Measurements from ENCODE around the gene SCCPDH. TPM values are rescaled to one million over a fixed set of nuclear protein-coding genes. Genes with fewer than 3 reads are reported as not detected.

The SCCPDH gene
- total and polyA plus RNA-seq, 9 of the 15 experiments (the other 6 are each of a cell fraction or from before 2014, with no cell fraction given): 7.0 to 61.9 (median 38.3) TPM

DNA sequence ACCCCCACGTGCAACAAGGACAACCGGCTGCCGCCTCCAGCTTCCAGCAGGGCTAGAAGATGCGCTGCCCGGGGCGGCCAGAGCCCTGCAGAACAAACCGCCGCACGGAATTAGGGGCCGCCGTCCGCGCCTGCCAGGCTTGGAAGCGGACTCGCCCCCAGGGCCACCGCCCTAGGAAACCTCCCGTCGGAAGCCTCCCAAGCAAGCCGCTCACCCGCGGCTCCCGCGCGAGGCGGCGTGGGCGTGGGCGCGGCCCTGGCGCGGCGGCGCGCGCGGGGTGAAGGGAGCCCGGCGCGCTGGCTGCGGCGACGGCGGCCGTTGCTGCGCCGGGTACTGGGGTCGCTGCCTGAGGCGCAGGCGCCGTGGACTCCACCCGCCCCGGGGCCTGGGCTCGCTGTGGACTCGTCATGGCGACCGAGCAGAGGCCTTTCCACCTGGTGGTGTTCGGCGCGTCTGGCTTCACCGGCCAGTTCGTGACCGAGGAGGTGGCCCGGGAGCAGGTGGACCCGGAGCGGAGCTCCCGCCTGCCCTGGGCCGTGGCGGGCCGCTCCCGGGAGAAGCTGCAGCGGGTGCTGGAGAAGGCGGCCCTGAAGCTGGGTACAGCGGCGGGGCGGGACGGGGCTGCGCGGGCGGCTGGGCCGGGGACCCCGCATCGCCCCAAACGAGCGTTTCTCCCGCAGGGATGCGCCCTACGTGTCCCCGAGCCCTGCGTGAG lies at the start of gene SCCPDH (continued):
- TF ChIP-seq NEUROD1 (IDR thresholded peaks at IDR 0.05; ENCODE audit: borderline replicate concordance, low read depth, low read length, partially characterized antibody): no peak
- no peak for TF ChIP-seq ZNF717 (CRISPR knock-in tag; IDR thresholded peaks at IDR 0.05)
- TF ChIP-seq TGIF2 (CRISPR knock-in tag; IDR thresholded peaks at IDR 0.05): no peak
- TF ChIP-seq, protein P1, sequence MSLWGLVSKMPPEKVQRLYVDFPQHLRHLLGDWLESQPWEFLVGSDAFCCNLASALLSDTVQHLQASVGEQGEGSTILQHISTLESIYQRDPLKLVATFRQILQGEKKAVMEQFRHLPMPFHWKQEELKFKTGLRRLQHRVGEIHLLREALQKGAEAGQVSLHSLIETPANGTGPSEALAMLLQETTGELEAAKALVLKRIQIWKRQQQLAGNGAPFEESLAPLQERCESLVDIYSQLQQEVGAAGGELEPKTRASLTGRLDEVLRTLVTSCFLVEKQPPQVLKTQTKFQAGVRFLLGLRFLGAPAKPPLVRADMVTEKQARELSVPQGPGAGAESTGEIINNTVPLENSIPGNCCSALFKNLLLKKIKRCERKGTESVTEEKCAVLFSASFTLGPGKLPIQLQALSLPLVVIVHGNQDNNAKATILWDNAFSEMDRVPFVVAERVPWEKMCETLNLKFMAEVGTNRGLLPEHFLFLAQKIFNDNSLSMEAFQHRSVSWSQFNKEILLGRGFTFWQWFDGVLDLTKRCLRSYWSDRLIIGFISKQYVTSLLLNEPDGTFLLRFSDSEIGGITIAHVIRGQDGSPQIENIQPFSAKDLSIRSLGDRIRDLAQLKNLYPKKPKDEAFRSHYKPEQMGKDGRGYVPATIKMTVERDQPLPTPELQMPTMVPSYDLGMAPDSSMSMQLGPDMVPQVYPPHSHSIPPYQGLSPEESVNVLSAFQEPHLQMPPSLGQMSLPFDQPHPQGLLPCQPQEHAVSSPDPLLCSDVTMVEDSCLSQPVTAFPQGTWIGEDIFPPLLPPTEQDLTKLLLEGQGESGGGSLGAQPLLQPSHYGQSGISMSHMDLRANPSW (CRISPR knock-in tag; IDR thresholded peaks at IDR 0.05): no peak
- TF ChIP-seq, protein P2, sequence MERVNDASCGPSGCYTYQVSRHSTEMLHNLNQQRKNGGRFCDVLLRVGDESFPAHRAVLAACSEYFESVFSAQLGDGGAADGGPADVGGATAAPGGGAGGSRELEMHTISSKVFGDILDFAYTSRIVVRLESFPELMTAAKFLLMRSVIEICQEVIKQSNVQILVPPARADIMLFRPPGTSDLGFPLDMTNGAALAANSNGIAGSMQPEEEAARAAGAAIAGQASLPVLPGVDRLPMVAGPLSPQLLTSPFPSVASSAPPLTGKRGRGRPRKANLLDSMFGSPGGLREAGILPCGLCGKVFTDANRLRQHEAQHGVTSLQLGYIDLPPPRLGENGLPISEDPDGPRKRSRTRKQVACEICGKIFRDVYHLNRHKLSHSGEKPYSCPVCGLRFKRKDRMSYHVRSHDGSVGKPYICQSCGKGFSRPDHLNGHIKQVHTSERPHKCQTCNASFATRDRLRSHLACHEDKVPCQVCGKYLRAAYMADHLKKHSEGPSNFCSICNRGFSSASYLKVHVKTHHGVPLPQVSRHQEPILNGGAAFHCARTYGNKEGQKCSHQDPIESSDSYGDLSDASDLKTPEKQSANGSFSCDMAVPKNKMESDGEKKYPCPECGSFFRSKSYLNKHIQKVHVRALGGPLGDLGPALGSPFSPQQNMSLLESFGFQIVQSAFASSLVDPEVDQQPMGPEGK (CRISPR knock-in tag; IDR thresholded peaks at IDR 0.05; ENCODE audit: borderline replicate concordance): no peak
- no peak for TF ChIP-seq RBM39 (optimal IDR thresholded peaks at IDR 0.05; ENCODE audit: low read depth, low read length)
- no peak for TF ChIP-seq PML (IDR thresholded peaks at IDR 0.05; ENCODE audit: low read length)
- no peak for TF ChIP-seq NCOR1 (IDR thresholded peaks at IDR 0.05)
- TF ChIP-seq NRF1 (conservative IDR thresholded peaks at IDR 0.05 in 1 of 2, IDR thresholded peaks at IDR 0.05 in 1 of 2): peak; percentile 86 to 89
- TF ChIP-seq NCOA2 (IDR thresholded peaks at IDR 0.05; ENCODE audit: partially characterized antibody in 2 of 2): no peak
- TF ChIP-seq FOXK2 (conservative IDR thresholded peaks at IDR 0.05 in 1 of 2, IDR thresholded peaks at IDR 0.05 in 1 of 2; ENCODE audit: low read depth in 2 of 2): no peak
- TF ChIP-seq ZNF830 (CRISPR knock-in tag; IDR thresholded peaks at IDR 0.05): no peak
- no peak for TF ChIP-seq GTF2A2 (tag; IDR thresholded peaks at IDR 0.05)
- TF ChIP-seq YBX1 (IDR thresholded peaks at IDR 0.05): no peak
- no peak for TF ChIP-seq ZNF780A (CRISPR knock-in tag; IDR thresholded peaks at IDR 0.05)
- TF ChIP-seq, protein P3, sequence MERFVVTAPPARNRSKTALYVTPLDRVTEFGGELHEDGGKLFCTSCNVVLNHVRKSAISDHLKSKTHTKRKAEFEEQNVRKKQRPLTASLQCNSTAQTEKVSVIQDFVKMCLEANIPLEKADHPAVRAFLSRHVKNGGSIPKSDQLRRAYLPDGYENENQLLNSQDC (CRISPR knock-in tag; IDR thresholded peaks at IDR 0.05): no peak
- TF ChIP-seq, protein P4, sequence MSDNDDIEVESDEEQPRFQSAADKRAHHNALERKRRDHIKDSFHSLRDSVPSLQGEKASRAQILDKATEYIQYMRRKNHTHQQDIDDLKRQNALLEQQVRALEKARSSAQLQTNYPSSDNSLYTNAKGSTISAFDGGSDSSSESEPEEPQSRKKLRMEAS (CRISPR knock-in tag; IDR thresholded peaks at IDR 0.05): peak; percentile 74
- TF ChIP-seq, protein P5, sequence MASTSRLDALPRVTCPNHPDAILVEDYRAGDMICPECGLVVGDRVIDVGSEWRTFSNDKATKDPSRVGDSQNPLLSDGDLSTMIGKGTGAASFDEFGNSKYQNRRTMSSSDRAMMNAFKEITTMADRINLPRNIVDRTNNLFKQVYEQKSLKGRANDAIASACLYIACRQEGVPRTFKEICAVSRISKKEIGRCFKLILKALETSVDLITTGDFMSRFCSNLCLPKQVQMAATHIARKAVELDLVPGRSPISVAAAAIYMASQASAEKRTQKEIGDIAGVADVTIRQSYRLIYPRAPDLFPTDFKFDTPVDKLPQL (IDR thresholded peaks at IDR 0.05; ENCODE audit: extremely low read depth, insufficient read length): no peak
- no peak for TF ChIP-seq RBM17 (IDR thresholded peaks at IDR 0.05; ENCODE audit: borderline replicate concordance, low read depth, low read length)
- TF ChIP-seq HLTF (IDR thresholded peaks at IDR 0.05): no peak
- TF ChIP-seq, protein P6, sequence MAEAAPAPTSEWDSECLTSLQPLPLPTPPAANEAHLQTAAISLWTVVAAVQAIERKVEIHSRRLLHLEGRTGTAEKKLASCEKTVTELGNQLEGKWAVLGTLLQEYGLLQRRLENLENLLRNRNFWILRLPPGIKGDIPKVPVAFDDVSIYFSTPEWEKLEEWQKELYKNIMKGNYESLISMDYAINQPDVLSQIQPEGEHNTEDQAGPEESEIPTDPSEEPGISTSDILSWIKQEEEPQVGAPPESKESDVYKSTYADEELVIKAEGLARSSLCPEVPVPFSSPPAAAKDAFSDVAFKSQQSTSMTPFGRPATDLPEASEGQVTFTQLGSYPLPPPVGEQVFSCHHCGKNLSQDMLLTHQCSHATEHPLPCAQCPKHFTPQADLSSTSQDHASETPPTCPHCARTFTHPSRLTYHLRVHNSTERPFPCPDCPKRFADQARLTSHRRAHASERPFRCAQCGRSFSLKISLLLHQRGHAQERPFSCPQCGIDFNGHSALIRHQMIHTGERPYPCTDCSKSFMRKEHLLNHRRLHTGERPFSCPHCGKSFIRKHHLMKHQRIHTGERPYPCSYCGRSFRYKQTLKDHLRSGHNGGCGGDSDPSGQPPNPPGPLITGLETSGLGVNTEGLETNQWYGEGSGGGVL (CRISPR knock-in tag; IDR thresholded peaks at IDR 0.05): no peak
